Measurements from ENCODE around the gene ZNF490.

The ZNF490 gene

GRCh38 chr19:12596485-12596884, 14.1 kb downstream of the ZNF490 start:
- Histone ChIP-seq H3K9me2 (replicated peaks; ENCODE audit: control insufficient read depth, low read length) (no peaks in the 10 kb centered on the region), H3K9me3 (ENCODE audit: control insufficient read depth, insufficient read depth, low read length) (no peaks in the 10 kb centered on the region), H3K4me1 (ENCODE audit: control insufficient read depth, low read length) (no peaks in the 10 kb centered on the region), H3K27me3 (ENCODE audit: control insufficient read depth, low read length) (no peaks in the 10 kb centered on the region), H3K4me2 (ENCODE audit: low read length) (no peak overlapping the region), H3K27ac (ENCODE audit: low read depth, low read length) (no peak overlapping the region), H3K36me3 (ENCODE audit: control insufficient read depth, low read length) (no peaks in the 10 kb centered on the region), H3K4me3 (ENCODE audit: low read length) (no peak overlapping the region), H3K79me2 (ENCODE audit: control insufficient read depth, low read length) (no peaks in the 10 kb centered on the region), H3F3A (ENCODE audit: control insufficient read depth, insufficient read depth) (no peaks in the 10 kb centered on the region), H4K20me1 (ENCODE audit: control insufficient read depth, insufficient read depth, low read depth, low read length) (no peaks in the 10 kb centered on the region)
- TF ChIP-seq, protein P1, sequence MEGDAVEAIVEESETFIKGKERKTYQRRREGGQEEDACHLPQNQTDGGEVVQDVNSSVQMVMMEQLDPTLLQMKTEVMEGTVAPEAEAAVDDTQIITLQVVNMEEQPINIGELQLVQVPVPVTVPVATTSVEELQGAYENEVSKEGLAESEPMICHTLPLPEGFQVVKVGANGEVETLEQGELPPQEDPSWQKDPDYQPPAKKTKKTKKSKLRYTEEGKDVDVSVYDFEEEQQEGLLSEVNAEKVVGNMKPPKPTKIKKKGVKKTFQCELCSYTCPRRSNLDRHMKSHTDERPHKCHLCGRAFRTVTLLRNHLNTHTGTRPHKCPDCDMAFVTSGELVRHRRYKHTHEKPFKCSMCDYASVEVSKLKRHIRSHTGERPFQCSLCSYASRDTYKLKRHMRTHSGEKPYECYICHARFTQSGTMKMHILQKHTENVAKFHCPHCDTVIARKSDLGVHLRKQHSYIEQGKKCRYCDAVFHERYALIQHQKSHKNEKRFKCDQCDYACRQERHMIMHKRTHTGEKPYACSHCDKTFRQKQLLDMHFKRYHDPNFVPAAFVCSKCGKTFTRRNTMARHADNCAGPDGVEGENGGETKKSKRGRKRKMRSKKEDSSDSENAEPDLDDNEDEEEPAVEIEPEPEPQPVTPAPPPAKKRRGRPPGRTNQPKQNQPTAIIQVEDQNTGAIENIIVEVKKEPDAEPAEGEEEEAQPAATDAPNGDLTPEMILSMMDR (IDR thresholded peaks at IDR 0.05; ENCODE audit: low read depth, low read length, poor library complexity, severe bottlenecking), result no peak
- no peak for TF ChIP-seq EZH2phosphoT487 (IDR thresholded peaks at IDR 0.05; ENCODE audit: borderline replicate concordance, low read length)

DNA sequence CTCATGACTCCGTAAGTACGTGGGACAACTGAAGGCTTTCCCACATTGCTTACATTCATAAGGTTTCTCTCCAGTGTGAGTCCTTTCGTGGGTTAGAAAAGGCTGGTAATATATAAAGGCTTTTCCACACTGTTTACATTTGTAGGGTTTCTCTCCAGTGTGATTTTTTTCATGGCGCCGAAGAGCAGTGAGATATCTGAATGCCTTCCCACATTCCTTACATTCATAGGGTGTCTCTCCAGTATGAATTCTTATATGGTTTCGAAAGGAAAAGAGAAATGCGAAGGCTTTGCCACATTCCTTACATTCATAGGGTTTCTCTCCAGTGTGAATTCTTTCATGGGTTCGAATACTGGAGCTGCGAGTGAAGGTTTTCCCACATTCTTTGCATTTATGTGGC, 29.5 kb downstream of the ZNF490 start:
- Histone ChIP-seq H3K36me3 (ENCODE audit: control insufficient read depth, low read length) (peaks cover 12% of the 10 kb centered on the region), H4K20me1 (ENCODE audit: control insufficient read depth, insufficient read depth, low read depth, low read length) (no peaks in the 10 kb centered on the region), H3K4me3 (ENCODE audit: low read length) (no peak overlapping the region), H3K27ac (ENCODE audit: low read depth, low read length) (no peak overlapping the region), H3K4me1 (ENCODE audit: control insufficient read depth, low read length) (no peaks in the 10 kb centered on the region), H3K27me3 (ENCODE audit: control insufficient read depth, low read length) (no peaks in the 10 kb centered on the region), H3K79me2 (ENCODE audit: control insufficient read depth, low read length) (no peaks in the 10 kb centered on the region), H3K9me3 (ENCODE audit: control insufficient read depth, insufficient read depth, low read length) (peaks cover 10% of the 10 kb centered on the region; the same call in 1 of the 2 replicates), H3K9me2 (replicated peaks; ENCODE audit: control insufficient read depth, low read length) (no peaks in the 10 kb centered on the region), H3K4me2 (ENCODE audit: low read length) (no peak overlapping the region), H3F3A (ENCODE audit: control insufficient read depth, insufficient read depth) (no peaks in the 10 kb centered on the region)
- TF ChIP-seq, protein P1 (IDR thresholded peaks at IDR 0.05; ENCODE audit: low read depth, low read length, poor library complexity, severe bottlenecking), result no peak
- no peak for TF ChIP-seq EZH2phosphoT487 (IDR thresholded peaks at IDR 0.05; ENCODE audit: borderline replicate concordance, low read length)

GRCh38 chr19:12580180-12580694, 30.4 kb downstream of the ZNF490 start:
- no peaks in the 10 kb centered on the region for H3K79me2 ChIP-seq (ENCODE audit: control insufficient read depth, low read length)
- H3K27me3 ChIP-seq (ENCODE audit: control insufficient read depth, low read length), result no peaks in the 10 kb centered on the region
- no peak overlapping the region for H3K27ac ChIP-seq (ENCODE audit: low read depth, low read length)
- H3K4me2 ChIP-seq (ENCODE audit: low read length), result no peak overlapping the region
- H4K20me1 ChIP-seq (ENCODE audit: control insufficient read depth, insufficient read depth, low read depth, low read length), result no peaks in the 10 kb centered on the region
- no peaks in the 10 kb centered on the region for H3K9me2 ChIP-seq (replicated peaks; ENCODE audit: control insufficient read depth, low read length)
- H3K4me3 ChIP-seq (ENCODE audit: low read length), result no peak overlapping the region
- H3K36me3 ChIP-seq (ENCODE audit: control insufficient read depth, low read length), result peaks cover 12% of the 10 kb centered on the region
- TF ChIP-seq, protein P1 (IDR thresholded peaks at IDR 0.05; ENCODE audit: low read depth, low read length, poor library complexity, severe bottlenecking), result no peak
- no peak for TF ChIP-seq EZH2phosphoT487 (IDR thresholded peaks at IDR 0.05; ENCODE audit: borderline replicate concordance, low read length)
- H3F3A ChIP-seq (ENCODE audit: control insufficient read depth, insufficient read depth), result no peaks in the 10 kb centered on the region
- no peaks in the 10 kb centered on the region for H3K4me1 ChIP-seq (ENCODE audit: control insufficient read depth, low read length)
- H3K9me3 ChIP-seq (ENCODE audit: control insufficient read depth, insufficient read depth, low read length), result peaks cover 10% of the 10 kb centered on the region; the same call in 1 of the 2 replicates

All from DOHH2 (cell line).